Liver (tissue), 9 donors: Measurements from ENCODE around the gene CLEC4A. TPM values are rescaled to one million over a fixed set of nuclear protein-coding genes. Genes with fewer than 3 reads are reported as not detected.
"Not testable (repeated sequence)": the region's sequence is repeated elsewhere in the genome, so short reads cannot be mapped to it uniquely, and the experiment has no call there.

Source experiments
- DNase-seq: peaks from one replicate; pipeline ENCODE4 v3.0.0-alpha.2; 2017; ENCODE audit warnings: low spot score
- H3K27ac ChIP-seq, 2 donors: one replicate each; pipeline ENCODE4 v1.7.0; 2013; ENCODE audit warnings: inconsistent platforms in 2 of 2, low read length in 2 of 2, control low read depth in 1 of 2, low read depth in 1 of 2, mild to moderate bottlenecking in 1 of 2
- H3K27me3 ChIP-seq, 4 donors: one replicate each; pipeline versions ENCODE4 v1.6.1 to v1.7.0; 2013; ENCODE audit warnings: low read length in 3 of 4, inconsistent platforms in 1 of 4, mild to moderate bottlenecking in 1 of 4, moderate library complexity in 1 of 4; ENCODE audit not compliant: control insufficient read depth in 4 of 4, insufficient read depth in 4 of 4
- H3K36me3 ChIP-seq, 4 donors: one replicate each; pipeline versions ENCODE4 v1.6.1 to v1.7.0; 2013; ENCODE audit warnings: low read length in 3 of 4, mild to moderate bottlenecking in 3 of 4, low read depth in 1 of 4, moderate library complexity in 1 of 4; ENCODE audit not compliant: control insufficient read depth in 4 of 4, insufficient read depth in 3 of 4
- H3K4me1 ChIP-seq, 4 donors: one replicate each; pipeline versions ENCODE4 v1.6.1 to v1.7.0; 2013; ENCODE audit warnings: low read length in 3 of 4, mild to moderate bottlenecking in 3 of 4, moderate library complexity in 1 of 4; ENCODE audit not compliant: control insufficient read depth in 4 of 4, insufficient read depth in 4 of 4
- H3K4me3 ChIP-seq, 3 donors: one replicate each; pipeline versions ENCODE4 v1.6.1 to v1.7.0; 2013; ENCODE audit warnings: low read length in 3 of 3, control low read depth in 1 of 3, low read depth in 1 of 3, mild to moderate bottlenecking in 1 of 3
- H3K9ac ChIP-seq, 2 donors: one replicate each; pipeline ENCODE4 v1.7.0; 2013; ENCODE audit warnings: low read length in 2 of 2, mild to moderate bottlenecking in 2 of 2, moderate library complexity in 2 of 2, control low read depth in 1 of 2, low read depth in 1 of 2
- H3K9me3 ChIP-seq, 4 donors: one replicate each; pipeline versions ENCODE4 v1.6.1 to v1.7.0; 2013; ENCODE audit warnings: low read length in 3 of 4; ENCODE audit not compliant: control insufficient read depth in 4 of 4
- WGBS: extraction: QIAGEN DNeasy Blood & Tissue Kit; methylation state at CpG from one replicate; pipeline ENCODE4 v1.1.7; 2013; 5-methylcytosine and 5-hydroxymethylcytosine counted together
- polyA plus RNA-seq, 2 donors: library from polyadenylated mRNA; stranded (reverse) in 1 of 2; unstranded in 1 of 2; fragments of 200-250 nt in 1 of 2; fragments of >200 nt in 1 of 2; fragmentation: Nextera tagmentation in 1 of 2; extraction: Ambion mirVana in 1 of 2; gene quantifications; one replicate each; pipeline versions ENCODE4 v1.2.1 to v1.2.3, GENCODE V29; 2013 to 2015
- total RNA-seq, 2 donors: library from RNA; depleted of rRNA; stranded (reverse); fragments of >200 nt; gene quantifications; one replicate each; pipeline ENCODE4 v1.2.3, GENCODE V29; 2014
- donor health status: healthy.
- donor health status: healthy.
- donor health status: healthy.
- donor health status: healthy.
- donor health status: healthy.

The CLEC4A gene
- total and polyA plus RNA-seq, 4 donors: 0.67 to 2.5 (median 1.6) TPM

DNA sequence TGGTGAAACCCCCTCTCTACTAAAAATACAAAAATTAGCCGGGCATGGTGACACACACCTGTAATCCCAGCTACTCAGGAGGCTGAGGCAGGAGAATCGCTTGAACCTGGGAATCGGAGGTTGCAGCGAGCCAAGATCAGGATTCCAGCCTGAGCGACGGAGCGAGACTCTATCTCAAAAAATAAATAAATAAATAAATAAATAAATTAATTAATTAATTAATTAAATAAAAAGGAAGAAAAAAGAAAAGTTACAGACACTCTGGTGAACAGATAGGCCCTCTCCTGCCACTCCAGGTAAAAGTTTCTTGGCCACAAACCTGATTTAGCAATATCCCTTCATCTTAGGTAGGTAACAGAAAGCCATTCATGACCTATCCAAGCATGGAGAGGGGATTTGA is 59.5 kb downstream of the CLEC4A start:
- WGBS: over 99% methylated on average over 7 of the region's 7 CpGs
- not testable (repeated sequence) for H3K36me3 ChIP-seq, H3K4me1 ChIP-seq, H3K27ac ChIP-seq, H3K27me3 ChIP-seq, H3K4me3 ChIP-seq, DNase-seq, H3K9me3 ChIP-seq, H3K9ac ChIP-seq

DNA sequence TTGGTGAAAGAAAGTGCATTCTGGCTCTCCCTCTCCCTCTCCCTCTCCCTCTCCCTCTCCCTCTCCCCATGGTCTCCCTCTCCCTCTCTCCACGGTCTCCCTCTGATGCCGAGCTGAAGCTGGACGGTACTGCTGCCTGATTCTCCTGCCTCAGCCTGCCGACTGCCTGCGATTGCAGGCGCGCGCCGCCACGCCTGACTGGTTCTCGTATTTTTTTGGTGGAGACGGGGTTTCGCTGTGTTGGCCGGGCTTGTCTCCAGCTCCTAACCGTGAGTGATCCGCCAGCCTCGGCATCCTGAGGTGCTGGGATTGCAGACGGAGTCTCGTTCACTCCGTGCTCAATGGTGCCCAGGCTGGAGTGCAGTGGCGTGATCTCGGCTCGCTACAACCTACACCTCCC is 59.9 kb downstream of the CLEC4A start:
- not testable (repeated sequence) for H3K9ac ChIP-seq, H3K9me3 ChIP-seq, H3K27me3 ChIP-seq, H3K27ac ChIP-seq, H3K4me1 ChIP-seq, DNase-seq, H3K36me3 ChIP-seq, H3K4me3 ChIP-seq
- WGBS: 98% methylated on average over 22 of the region's 23 CpGs

DNA sequence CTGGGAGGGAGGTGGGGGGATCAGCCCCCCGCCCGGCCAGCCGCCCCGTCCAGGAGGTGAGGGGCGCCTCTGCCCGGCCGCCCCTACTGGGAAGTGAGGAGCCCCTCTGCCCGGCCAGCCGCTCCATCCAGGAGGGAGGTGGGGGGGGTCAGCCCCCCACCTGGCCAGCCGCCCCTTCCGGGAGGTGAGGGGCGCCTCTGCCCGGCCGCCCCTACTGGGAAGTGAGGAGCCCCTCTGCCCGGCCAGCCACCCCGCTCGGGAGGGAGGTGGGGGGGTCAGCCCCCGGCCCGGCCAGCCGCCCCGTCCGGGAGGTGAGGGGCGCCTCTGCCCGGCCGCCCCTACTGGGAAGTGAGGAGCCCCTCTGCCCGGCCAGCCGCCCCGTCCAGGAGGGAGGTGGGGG is 60.8 kb downstream of the CLEC4A start:
- not testable (repeated sequence) for DNase-seq
- WGBS: 97% methylated on average over 15 of the region's 28 CpGs

DNA sequence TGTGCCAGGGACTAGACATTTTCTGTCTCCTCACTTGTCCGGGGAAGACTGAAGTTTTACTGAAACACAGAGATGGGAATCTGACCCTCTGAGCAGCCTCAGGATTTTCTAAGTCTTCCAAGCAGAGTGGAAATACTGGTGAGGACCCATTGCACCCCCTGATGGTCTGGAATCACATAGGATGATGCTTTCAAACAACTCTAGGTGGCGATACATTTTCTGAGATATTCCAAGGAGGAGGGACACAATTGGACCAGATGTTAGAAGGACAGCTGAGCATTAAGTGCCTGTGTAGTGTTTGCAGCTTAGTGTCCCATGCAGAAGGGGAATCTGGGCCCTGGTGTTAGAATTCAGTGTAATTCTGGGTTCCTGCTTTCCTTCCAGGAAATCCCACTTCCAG is 64.7 kb downstream of the CLEC4A start:
- not testable (repeated sequence) for H3K27me3 ChIP-seq, H3K36me3 ChIP-seq, DNase-seq, H3K4me3 ChIP-seq, H3K27ac ChIP-seq, H3K9me3 ChIP-seq, H3K4me1 ChIP-seq, H3K9ac ChIP-seq
- WGBS: 71% methylated on average over 2 of the region's 2 CpGs

More for the DNA sequence above, 60.8 kb downstream of the CLEC4A start:
- H3K27ac ChIP-seq, H3K4me1 ChIP-seq, H3K9ac ChIP-seq, H3K9me3 ChIP-seq, H3K36me3 ChIP-seq, H3K4me3 ChIP-seq, H3K27me3 ChIP-seq: not testable (repeated sequence)

Other genes with a start within 250 kb of the CLEC4A start
- gene SLC2A3, start 187.4 kb upstream of the CLEC4A start, total RNA-seq: 10 to 100 TPM; 10.9 to 20.6 TPM
- gene SLC2A3, start 187.4 kb upstream of the CLEC4A start, polyA plus RNA-seq: 1 to 10 TPM; 2.1 to 3.2 TPM
- 1 to 10 TPM; 4.1 to 9.2 TPM for gene FOXJ2, start 90.9 kb upstream of the CLEC4A start, total RNA-seq
- 1 to 10 TPM; 2.3 to 3.3 TPM for gene FOXJ2, start 90.9 kb upstream of the CLEC4A start, polyA plus RNA-seq
- gene C3AR1, start 57.3 kb upstream of the CLEC4A start, total RNA-seq: 1 to 10 TPM; 4.0 to 8.8 TPM
- 1 to 10 TPM; 1.5 to 5.9 TPM for gene C3AR1, start 57.3 kb upstream of the CLEC4A start, polyA plus RNA-seq
- 10 to 100 TPM; 19.3 to 24.9 TPM for gene NECAP1, start 41.3 kb upstream of the CLEC4A start, total RNA-seq
- 10 to 100 TPM; 13.4 to 14.6 TPM for gene NECAP1, start 41.3 kb upstream of the CLEC4A start, polyA plus RNA-seq
- gene ZNF705A, start 33.4 kb downstream of the CLEC4A start, total RNA-seq: not detected
- gene ZNF705A, start 33.4 kb downstream of the CLEC4A start, polyA plus RNA-seq: not detected
- not detected for gene FAM90A1, start 104.0 kb downstream of the CLEC4A start, total RNA-seq
- gene FAM90A1, start 104.0 kb downstream of the CLEC4A start, polyA plus RNA-seq: not detected